ENCODE results near the gene PPP2R5C.

Gene PPP2R5C

DNA sequence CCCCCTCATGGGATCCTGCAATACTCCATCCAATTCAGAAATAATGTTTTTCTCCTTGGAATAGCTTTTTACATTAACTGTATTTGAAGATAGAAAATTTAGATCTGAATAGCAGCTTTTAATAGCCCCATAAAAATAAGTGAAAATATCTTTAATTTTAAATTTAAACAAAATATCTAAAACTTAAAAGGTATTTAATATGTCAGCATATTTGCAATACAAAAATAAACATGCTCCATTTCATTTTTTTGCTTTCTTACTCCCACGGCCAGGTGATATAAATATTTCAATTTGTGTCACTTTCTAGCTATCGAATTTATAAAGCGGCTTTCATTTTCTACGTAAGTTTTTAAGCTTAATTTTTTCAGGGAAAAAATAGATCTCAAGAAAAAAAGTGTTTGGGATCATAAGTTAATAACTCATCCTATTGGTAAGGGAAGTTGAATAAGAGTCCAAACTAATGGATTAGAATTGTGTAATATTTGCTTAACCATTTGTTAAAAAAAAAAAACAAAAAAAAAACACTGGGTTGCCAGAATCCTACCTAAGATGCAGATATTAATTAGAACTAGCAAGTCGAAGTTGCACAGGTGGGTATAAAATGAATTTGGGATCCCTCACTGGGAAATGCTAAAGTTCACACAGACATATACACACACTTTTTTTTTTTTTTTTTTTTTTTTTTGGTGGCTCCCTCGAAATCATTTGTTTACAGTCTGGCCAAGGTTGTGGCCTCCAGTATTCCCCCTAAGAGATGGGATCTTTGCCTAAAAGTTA lies 47.6 kb downstream of the PPP2R5C start:
- DNase-seq (ENCODE audit: low read depth) = no peak
- TF ChIP-seq, protein P1, sequence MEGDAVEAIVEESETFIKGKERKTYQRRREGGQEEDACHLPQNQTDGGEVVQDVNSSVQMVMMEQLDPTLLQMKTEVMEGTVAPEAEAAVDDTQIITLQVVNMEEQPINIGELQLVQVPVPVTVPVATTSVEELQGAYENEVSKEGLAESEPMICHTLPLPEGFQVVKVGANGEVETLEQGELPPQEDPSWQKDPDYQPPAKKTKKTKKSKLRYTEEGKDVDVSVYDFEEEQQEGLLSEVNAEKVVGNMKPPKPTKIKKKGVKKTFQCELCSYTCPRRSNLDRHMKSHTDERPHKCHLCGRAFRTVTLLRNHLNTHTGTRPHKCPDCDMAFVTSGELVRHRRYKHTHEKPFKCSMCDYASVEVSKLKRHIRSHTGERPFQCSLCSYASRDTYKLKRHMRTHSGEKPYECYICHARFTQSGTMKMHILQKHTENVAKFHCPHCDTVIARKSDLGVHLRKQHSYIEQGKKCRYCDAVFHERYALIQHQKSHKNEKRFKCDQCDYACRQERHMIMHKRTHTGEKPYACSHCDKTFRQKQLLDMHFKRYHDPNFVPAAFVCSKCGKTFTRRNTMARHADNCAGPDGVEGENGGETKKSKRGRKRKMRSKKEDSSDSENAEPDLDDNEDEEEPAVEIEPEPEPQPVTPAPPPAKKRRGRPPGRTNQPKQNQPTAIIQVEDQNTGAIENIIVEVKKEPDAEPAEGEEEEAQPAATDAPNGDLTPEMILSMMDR (conservative IDR thresholded peaks at IDR 0.05; ENCODE audit: low read length) = no peak
- H3K4me3 ChIP-seq (ENCODE audit: low read length) = peak overlapping the region; percentile 94

DNA sequence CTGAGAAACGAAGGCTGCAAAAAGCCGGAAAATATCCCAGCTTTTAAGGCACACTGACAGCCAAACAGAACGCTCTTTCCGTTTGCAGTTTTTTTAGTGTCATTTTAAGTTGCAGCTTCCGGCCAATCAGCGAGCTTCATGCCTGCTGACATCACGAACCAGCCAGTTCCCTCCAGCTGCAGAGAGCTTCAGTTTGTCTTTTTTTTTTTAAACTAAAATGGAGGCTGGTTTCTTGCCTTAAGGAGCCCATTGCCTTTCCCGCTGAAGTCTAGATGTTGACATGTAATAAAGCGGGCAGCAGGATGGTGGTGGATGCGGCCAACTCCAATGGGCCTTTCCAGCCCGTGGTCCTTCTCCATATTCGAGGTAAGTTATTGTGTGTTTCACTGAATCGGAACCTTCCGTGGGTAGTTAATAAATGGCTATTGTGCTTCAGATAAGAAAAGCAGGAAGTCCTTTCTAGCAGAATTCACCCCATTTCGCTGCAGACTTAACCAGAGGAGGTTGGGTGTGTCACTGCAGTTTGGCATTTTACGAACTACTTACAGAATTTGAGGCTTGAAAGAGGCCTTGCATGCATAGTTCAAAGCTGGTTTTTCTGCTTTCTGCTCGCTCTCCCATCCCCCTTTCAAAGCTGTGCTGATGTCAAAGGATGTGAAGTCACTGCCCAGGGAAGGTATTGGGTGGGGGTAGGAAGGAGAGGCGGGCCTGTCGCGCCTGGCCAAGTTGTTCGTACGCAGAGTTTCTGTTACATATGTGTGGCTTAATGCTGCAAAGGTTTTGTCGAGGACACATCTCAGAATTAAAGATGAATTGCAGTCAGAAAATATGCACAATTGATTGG lies 48.4 kb downstream of the PPP2R5C start:
- TF ChIP-seq, protein P1 (conservative IDR thresholded peaks at IDR 0.05; ENCODE audit: low read length) = no peak
- peak; percentile 93 for DNase-seq (ENCODE audit: low read depth)
- peak overlapping the region; percentile 94 for H3K4me3 ChIP-seq (ENCODE audit: low read length)

DNA sequence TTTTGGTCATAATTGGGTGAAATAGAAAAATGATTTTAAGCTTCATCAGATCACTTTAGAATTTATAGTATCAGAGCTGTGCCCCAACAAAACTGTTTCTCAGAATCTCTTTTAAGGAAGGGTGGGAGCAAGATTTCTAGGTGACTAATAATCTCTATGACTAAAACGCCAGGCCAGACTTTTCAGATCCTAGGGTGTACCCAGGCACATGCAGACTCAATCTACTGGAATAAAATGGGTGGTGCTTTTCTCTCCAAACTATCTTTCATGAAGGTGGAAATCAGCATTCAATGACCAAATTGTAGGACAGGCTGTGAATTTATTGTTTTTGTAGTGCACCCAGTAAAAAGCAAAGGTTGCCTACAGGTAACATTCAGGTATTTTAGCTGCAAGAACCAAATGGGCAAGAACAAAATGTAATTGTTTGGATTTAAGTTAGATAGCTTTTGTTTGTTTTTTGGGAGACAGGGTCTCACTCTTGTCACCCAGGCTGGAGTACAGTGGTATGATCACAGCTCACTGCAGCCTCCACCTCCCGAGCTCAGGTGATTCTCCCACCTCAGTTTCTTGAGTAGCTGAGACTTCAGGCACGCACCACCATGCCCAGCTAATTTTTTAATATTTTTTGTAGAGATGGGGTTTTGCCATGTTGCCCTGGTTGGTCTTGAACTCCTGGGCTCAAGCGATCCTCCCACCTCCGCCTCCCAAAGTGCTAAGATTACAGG lies 49.5 kb downstream of the PPP2R5C start:
- DNase-seq (ENCODE audit: low read depth) = no peak
- H3K4me3 ChIP-seq (ENCODE audit: low read length) = peak overlapping the region; percentile 94
- TF ChIP-seq, protein P1 (conservative IDR thresholded peaks at IDR 0.05; ENCODE audit: low read length) = no peak

DNA sequence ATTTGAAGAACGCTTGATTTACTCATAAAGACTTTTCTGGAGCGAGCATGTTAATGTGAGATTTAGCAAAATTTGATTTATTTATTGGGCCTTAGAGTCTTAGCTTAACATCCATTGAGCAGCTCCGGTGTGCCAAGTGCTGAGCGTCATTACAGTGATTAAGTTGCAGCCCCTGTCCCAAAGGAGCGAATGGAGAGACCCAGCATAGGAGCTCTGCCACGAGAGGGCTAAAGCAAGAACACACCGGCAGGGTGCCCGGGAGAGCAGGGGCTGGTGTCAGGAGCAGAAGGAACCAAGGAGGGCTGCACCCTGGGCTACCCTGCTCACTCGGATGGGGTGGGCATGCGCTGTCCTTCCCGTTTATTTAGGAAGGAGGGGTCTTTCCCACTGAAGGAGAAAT lies 50.6 kb downstream of the PPP2R5C start:
- H3K4me3 ChIP-seq (ENCODE audit: low read length) = no peak overlapping the region
- TF ChIP-seq, protein P1 (conservative IDR thresholded peaks at IDR 0.05; ENCODE audit: low read length) = no peak
- DNase-seq (ENCODE audit: low read depth) = no peak

DNA sequence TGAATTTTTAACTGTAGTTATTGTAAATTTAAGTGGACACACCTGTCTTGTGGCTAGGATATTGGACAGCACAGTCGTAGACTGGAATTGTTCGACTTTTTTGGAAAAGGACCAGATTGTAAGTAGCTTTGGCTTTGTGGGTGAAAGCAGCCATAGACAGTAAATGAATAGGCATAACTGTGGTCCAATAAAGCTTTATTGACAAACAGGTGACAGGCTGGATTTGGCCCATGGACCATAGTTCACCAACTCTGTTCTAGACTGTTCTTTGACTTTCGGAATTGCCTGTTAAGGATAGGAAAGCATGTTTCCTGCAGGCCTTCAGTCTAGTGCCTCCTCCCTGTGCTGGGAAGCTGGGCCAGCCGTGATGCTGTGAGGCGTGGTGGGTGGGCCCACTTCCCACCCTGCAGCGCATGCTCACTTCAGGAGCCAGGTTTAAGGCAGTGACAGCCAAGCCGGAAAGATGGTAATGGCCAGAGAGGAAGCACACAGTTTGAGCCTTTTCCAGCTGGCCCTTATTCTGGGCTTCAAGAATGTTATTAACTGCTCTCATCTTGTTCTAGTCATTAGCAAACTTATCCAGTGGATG lies 51.8 kb downstream of the PPP2R5C start:
- TF ChIP-seq, protein P1 (conservative IDR thresholded peaks at IDR 0.05; ENCODE audit: low read length) = no peak
- DNase-seq (ENCODE audit: low read depth) = no peak
- no peak overlapping the region for H3K4me3 ChIP-seq (ENCODE audit: low read length)

DNA sequence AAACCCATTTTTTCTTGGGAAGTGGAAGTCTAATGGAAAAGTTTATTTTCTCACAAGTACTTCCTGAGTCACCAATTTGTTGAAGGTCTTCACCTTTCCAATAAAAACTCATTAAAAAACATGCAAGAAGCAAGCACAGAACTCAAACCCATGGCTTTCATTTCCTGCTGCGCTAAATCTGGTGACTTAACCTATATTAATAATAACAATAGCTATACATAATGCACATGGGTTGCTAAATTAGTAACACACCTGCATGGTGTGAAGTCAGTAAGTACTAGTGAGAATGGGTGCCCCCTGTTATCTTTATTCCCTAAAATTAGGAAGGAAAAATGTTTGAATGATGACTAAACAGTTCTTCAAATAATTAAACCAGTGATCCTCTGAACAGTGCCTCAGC lies 52.3 kb downstream of the PPP2R5C start:
- TF ChIP-seq, protein P1 (conservative IDR thresholded peaks at IDR 0.05; ENCODE audit: low read length) = no peak
- no peak for DNase-seq (ENCODE audit: low read depth)
- no peak overlapping the region for H3K4me3 ChIP-seq (ENCODE audit: low read length)
